MM.1S (cell line): ENCODE data around the gene CYP8B1.
"Not testable (repeated sequence)": the region's sequence is repeated elsewhere in the genome, so short reads cannot be mapped to it uniquely, and the experiment has no call there.

Source experiments
- DNase-seq: peaks from one replicate; pipeline ENCODE4 v3.0.0-alpha.2; 2015
- H2AFZ ChIP-seq: fragments of 300-600 bp; sonication (generic); 2 replicates; pipeline ENCODE4 v1.6.0; 2016; ENCODE audit warnings: antibody characterized with exemption, low read length
- H3F3A ChIP-seq: fragments of 300-600 bp; sonication (generic); 2 replicates; pipeline ENCODE4 v1.6.1; 2016; ENCODE audit warnings: mild to moderate bottlenecking, antibody characterized with exemption, low read length, moderate library complexity, mixed read lengths; ENCODE audit not compliant: insufficient read depth
- H3K27ac ChIP-seq: fragments of 300-600 bp; sonication (generic); 2 replicates; pipeline ENCODE4 v1.5.1; 2016; ENCODE audit warnings: mild to moderate bottlenecking, low read length
- H3K27me3 ChIP-seq: fragments of 300-600 bp; sonication (generic); replicated peaks from 2 replicates; pipeline ENCODE4 v1.6.0; 2016; ENCODE audit warnings: low read length; ENCODE audit not compliant: insufficient read depth
- H3K36me3 ChIP-seq: fragments of 300-600 bp; sonication (generic); replicated peaks from 2 replicates; pipeline ENCODE4 v1.6.1; 2016; ENCODE audit warnings: mild to moderate bottlenecking, low read length, mixed read lengths; ENCODE audit not compliant: insufficient read depth
- H3K4me1 ChIP-seq: fragments of 300-600 bp; sonication (generic); 2 replicates; pipeline ENCODE4 v1.6.1; 2016; ENCODE audit warnings: low read length, mixed read lengths
- H3K4me2 ChIP-seq: fragments of 300-600 bp; sonication (generic); 2 replicates; pipeline ENCODE4 v1.6.0; 2016; ENCODE audit warnings: low read depth, low read length
- H3K4me3 ChIP-seq: fragments of 300-600 bp; sonication (generic); 2 replicates; pipeline ENCODE4 v1.5.1; 2016; ENCODE audit warnings: low read length, mixed read lengths
- H3K79me2 ChIP-seq: fragments of 300-600 bp; sonication (generic); 2 replicates; pipeline ENCODE4 v1.6.1; 2016; ENCODE audit warnings: mixed run types, low read length, mixed read lengths
- H3K9ac ChIP-seq: fragments of 300-600 bp; sonication (generic); 2 replicates; pipeline ENCODE4 v1.6.1; 2016; ENCODE audit warnings: low read length, mixed read lengths
- H3K9me2 ChIP-seq: fragments of 300-600 bp; sonication (generic); replicated peaks from 2 replicates; pipeline ENCODE4 v1.6.1; 2016; ENCODE audit warnings: mild to moderate bottlenecking, low read length, mixed read lengths; ENCODE audit not compliant: insufficient read depth
- H3K9me3 ChIP-seq: fragments of 300-600 bp; sonication (generic); replicated peaks from 2 replicates; pipeline ENCODE4 v1.6.1; 2016; ENCODE audit warnings: mild to moderate bottlenecking, low read length, mixed read lengths; ENCODE audit not compliant: insufficient read depth
- H4K20me1 ChIP-seq: fragments of 300-600 bp; sonication (generic); 2 replicates; pipeline ENCODE4 v1.6.1; 2016; ENCODE audit warnings: mild to moderate bottlenecking, low read length, moderate library complexity, mixed read lengths; ENCODE audit not compliant: insufficient read depth
- CTCF ChIP-seq: fragments of 300-600 bp; sonication (generic); IDR thresholded peaks from 2 replicates; pipeline ENCODE4 v1.5.1; 2016; ENCODE audit warnings: antibody characterized with exemption, low read length, mixed read lengths
- EZH2 ChIP-seq: fragments of 300-600 bp; sonication (generic); optimal IDR thresholded peaks from 2 replicates; pipeline ENCODE3; 2017; ENCODE audit warnings: low read depth, mild to moderate bottlenecking, antibody characterized with exemption, low read length, mixed read lengths
- EZH2phosphoT487 ChIP-seq: fragments of 300-600 bp; sonication (generic); IDR thresholded peaks from 2 replicates; pipeline ENCODE4 v1.6.1; 2018; ENCODE audit warnings: antibody characterized with exemption, low read length

CYP8B1 gene

GRCh38 chr3:42887084-42887483 lies 11.4 kb upstream of the CYP8B1 start:
- no peaks in the 10 kb centered on the region for H4K20me1 ChIP-seq
- H2AFZ ChIP-seq: no peak overlapping the region
- H3K4me1 ChIP-seq: no peaks in the 10 kb centered on the region
- no peaks in the 10 kb centered on the region for H3F3A ChIP-seq
- no peaks in the 10 kb centered on the region for H3K79me2 ChIP-seq
- no peak for DNase-seq
- H3K4me3 ChIP-seq: no peak overlapping the region
- no peaks in the 10 kb centered on the region for H3K27me3 ChIP-seq
- no peak overlapping the region for H3K9ac ChIP-seq
- no peaks in the 10 kb centered on the region for H3K9me2 ChIP-seq
- no peaks in the 10 kb centered on the region for H3K9me3 ChIP-seq
- no peak overlapping the region for H3K4me2 ChIP-seq
- H3K36me3 ChIP-seq: no peaks in the 10 kb centered on the region
- no peak overlapping the region for H3K27ac ChIP-seq
- no peak for TF ChIP-seq EZH2phosphoT487
- TF ChIP-seq EZH2: no peak
- no peak for TF ChIP-seq CTCF

GRCh38 chr3:42886294-42886822 lies 10.7 kb upstream of the CYP8B1 start:
- Histone ChIP-seq H3K36me3 (no peaks in the 10 kb centered on the region), H3F3A (no peaks in the 10 kb centered on the region), H3K4me1 (no peaks in the 10 kb centered on the region), H2AFZ (no peak overlapping the region), H3K9ac (no peak overlapping the region), H3K4me2 (no peak overlapping the region), H4K20me1 (no peaks in the 10 kb centered on the region), H3K4me3 (no peak overlapping the region), H3K27ac (no peak overlapping the region), H3K27me3 (no peaks in the 10 kb centered on the region), H3K9me2 (no peaks in the 10 kb centered on the region), H3K79me2 (no peaks in the 10 kb centered on the region), H3K9me3 (no peaks in the 10 kb centered on the region)
- TF ChIP-seq EZH2phosphoT487 (no peak), EZH2 (no peak), CTCF (no peak)
- DNase-seq: no peak

- TF ChIP-seq EZH2phosphoT487 (no peak), EZH2 (no peak), CTCF (no peak)
- Histone ChIP-seq H2AFZ (no peak overlapping the region), H4K20me1 (no peaks in the 10 kb centered on the region), H3K4me1 (no peaks in the 10 kb centered on the region), H3K9me2 (no peaks in the 10 kb centered on the region), H3K9me3 (no peaks in the 10 kb centered on the region), H3K9ac (no peak overlapping the region), H3K4me3 (no peak overlapping the region), H3K27me3 (no peaks in the 10 kb centered on the region), H3K36me3 (no peaks in the 10 kb centered on the region), H3F3A (no peaks in the 10 kb centered on the region), H3K4me2 (no peak overlapping the region), H3K27ac (no peak overlapping the region), H3K79me2 (no peaks in the 10 kb centered on the region)
- peak; percentile 15 for DNase-seq
Measured at GRCh38 chr3:42884324-42884723, 8.6 kb upstream of the CYP8B1 start.

- H3K36me3 ChIP-seq, DNase-seq, H3K4me1 ChIP-seq, H4K20me1 ChIP-seq, H3K9me2 ChIP-seq, H3K4me2 ChIP-seq, H3K9ac ChIP-seq, H3F3A ChIP-seq, H3K27ac ChIP-seq, H2AFZ ChIP-seq, H3K27me3 ChIP-seq, H3K4me3 ChIP-seq, H3K79me2 ChIP-seq, H3K9me3 ChIP-seq: not testable (repeated sequence)
Measured at GRCh38 chr3:42883251-42883930, 7.7 kb upstream of the CYP8B1 start.
